ENCODE data around the gene C1orf159. TPM values are rescaled to one million over a fixed set of nuclear protein-coding genes. Genes with fewer than 3 reads are reported as not detected.
"Not testable (repeated sequence)": the region's sequence is repeated elsewhere in the genome, so short reads cannot be mapped to it uniquely, and the experiment has no call there.

Gene C1orf159
- total RNA-seq, 1 donor from 2014 or later: 30.0 TPM

DNA sequence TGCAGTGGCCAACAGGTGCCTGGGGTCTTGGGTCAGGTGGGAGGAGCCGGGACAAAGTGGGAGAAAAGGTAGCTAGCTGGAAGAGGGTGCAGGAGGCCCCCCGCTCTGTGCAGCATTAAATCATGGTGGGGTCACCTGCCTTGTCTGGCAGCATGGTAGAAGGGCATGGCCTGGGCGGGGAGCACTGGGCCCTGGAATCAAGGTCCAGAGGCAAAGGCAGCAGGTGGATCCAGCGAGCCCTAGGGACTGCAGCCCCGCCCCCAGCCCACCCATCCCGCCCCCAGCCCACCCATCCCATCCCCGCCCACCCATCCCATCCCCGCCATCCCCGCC lies 41.1 kb upstream of the C1orf159 start:
- H3K9me3 Mint-ChIP-seq: peaks cover 26% of the 10 kb centered on the region
- no peaks in the 10 kb centered on the region for H3K27me3 Mint-ChIP-seq (ENCODE audit: insufficient read depth)
- DNase-seq (ENCODE audit: low spot score): no peak
- H3K4me3 Mint-ChIP-seq: peak overlapping the region; percentile 59
- H3K36me3 Mint-ChIP-seq (ENCODE audit: low read depth): peaks cover 7% of the 10 kb centered on the region
- no peak overlapping the region for H3K27ac Mint-ChIP-seq
- H3K4me1 Mint-ChIP-seq (ENCODE audit: low read depth): peaks cover 5% of the 10 kb centered on the region
- intact Hi-C loops (cut with micrococcal nuclease): loop anchor here (1.0 kb wide), 2 partner anchors 13 to 51 kb away; no protein-coding TSS in a partner anchor

DNA sequence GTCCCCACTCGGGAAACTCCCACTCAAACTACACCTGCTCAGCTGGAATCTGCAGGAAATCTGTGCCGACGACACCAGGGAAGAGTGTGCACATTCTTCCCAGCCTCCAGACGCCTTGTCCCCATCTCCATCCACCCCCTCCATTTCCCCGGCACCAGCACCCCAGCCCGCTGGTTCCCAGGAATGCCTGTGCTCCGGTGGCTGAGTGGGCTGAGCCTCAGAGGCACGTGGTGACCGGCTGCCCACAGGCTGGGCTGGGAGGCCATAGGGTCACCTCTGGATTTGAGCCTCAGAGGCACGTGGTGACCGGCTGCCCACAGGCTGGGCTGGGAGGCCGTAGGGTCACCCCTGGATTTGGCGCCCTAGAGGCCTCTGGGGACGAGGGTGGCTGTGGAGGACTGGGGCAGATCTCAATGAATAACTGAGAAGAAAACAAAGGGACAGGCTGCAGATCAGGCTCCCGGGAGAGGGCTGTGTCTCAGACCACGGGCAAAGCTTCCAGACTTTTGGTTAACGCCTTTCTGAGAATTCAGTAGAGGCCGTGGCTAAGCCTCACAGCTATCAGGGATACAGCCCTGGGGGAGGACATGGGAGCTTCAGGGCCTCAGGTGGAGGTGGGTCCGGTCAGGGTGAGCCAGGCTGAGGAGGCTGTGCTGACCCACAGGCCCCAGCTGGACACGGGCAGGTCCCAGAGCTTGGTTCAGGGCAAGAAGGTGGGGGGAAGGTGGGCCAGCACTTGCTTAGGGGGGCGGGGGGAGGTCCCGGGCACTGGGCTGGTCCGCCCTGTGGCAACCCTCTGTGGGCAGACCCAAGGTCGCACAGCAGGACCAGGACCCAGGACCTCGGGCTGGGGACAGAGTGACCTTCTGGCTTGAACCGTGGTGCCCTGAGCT lies 40.5 kb upstream of the C1orf159 start:
- Mint-ChIP-seq H3K36me3 (ENCODE audit: low read depth) (peaks cover 7% of the 10 kb centered on the region), H3K27ac (peak overlapping the region; percentile 74), H3K9me3 (peaks cover 26% of the 10 kb centered on the region), H3K27me3 (ENCODE audit: insufficient read depth) (no peaks in the 10 kb centered on the region), H3K4me3 (peak overlapping the region; percentile 60), H3K4me1 (ENCODE audit: low read depth) (peaks cover 5% of the 10 kb centered on the region)
- intact Hi-C loops (cut with micrococcal nuclease): loop anchor here (1.0 kb wide), 2 partner anchors 12 to 52 kb away; no protein-coding TSS in a partner anchor
- DNase-seq (ENCODE audit: low spot score): no peak

DNA sequence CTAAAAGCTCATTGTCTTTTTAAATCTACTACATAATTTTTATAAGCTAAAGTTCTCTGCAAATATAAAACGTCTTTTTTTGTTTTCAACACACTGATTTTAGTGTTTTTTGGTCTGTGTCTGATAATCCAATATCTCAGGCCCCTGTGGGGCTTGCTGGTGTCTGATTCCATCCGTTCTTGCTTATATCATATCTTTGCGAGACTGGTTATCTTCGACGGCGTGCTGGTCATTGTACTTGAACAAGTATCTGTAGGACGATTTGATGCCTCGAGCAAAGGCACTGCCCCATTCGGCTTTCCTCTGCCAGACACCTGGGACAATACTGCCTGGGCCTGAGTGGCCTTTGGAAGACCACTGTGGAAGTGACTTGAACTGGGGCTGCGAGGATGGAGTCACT lies 39.4 kb upstream of the C1orf159 start:
- no peaks in the 10 kb centered on the region for H3K27me3 Mint-ChIP-seq (ENCODE audit: insufficient read depth)
- H3K4me3 Mint-ChIP-seq: no peak overlapping the region
- intact Hi-C loops (cut with micrococcal nuclease): no loop called here
- H3K27ac Mint-ChIP-seq: peak overlapping the region; percentile 3
- H3K9me3 Mint-ChIP-seq: peaks cover 26% of the 10 kb centered on the region
- DNase-seq (ENCODE audit: low spot score): no peak
- peaks cover 5% of the 10 kb centered on the region for H3K4me1 Mint-ChIP-seq (ENCODE audit: low read depth)
- H3K36me3 Mint-ChIP-seq (ENCODE audit: low read depth): peaks cover 7% of the 10 kb centered on the region

DNA sequence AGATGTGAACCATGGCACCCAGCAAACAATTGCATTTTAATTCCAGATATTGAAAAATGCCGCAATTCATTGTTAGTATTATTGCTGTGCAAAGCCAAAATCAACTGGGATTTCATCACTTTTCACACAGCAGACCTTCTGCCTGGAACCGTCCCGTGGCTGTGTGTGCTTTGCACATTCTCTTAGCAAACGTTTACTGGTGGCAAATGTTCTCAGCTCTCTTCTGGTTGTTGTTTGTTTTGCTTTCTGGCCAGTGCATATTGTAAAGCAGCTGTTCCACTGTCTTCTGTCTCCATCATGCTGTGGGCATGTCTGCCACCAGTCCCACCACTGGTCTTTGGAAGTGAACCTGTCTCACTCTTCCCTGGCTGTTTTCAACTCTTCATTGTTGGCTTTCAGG lies 38.0 kb upstream of the C1orf159 start:
- no peaks in the 10 kb centered on the region for H3K27me3 Mint-ChIP-seq (ENCODE audit: insufficient read depth)
- H3K27ac Mint-ChIP-seq: no peak overlapping the region
- H3K36me3 Mint-ChIP-seq (ENCODE audit: low read depth): peaks cover 7% of the 10 kb centered on the region
- intact Hi-C loops (cut with micrococcal nuclease): no loop called here
- H3K4me3 Mint-ChIP-seq: no peak overlapping the region
- no peak for DNase-seq (ENCODE audit: low spot score)
- peaks cover 26% of the 10 kb centered on the region for H3K9me3 Mint-ChIP-seq
- H3K4me1 Mint-ChIP-seq (ENCODE audit: low read depth): peaks cover 5% of the 10 kb centered on the region

DNA sequence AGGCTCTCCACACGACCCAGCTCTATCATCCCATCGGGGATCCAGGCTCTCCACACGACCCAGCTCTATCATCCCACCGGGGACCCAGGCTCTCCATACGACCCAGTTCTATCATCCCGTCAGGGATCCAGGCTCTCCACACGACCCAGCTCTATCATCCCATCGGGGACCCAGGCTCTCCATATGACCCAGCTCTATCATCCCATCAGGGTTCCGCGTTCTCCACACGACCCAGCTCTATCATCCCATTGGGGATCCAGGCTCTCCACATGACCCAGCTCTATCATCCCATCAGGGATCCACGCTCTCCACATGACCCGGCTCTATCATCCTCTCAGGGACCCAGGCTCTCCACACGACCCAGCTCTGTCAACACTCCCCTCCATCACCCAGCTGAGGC lies 37.3 kb upstream of the C1orf159 start:
- H3K4me1 Mint-ChIP-seq (ENCODE audit: low read depth); H3K4me3 Mint-ChIP-seq; DNase-seq (ENCODE audit: low spot score); intact Hi-C loops (cut with micrococcal nuclease); H3K36me3 Mint-ChIP-seq (ENCODE audit: low read depth); H3K27me3 Mint-ChIP-seq (ENCODE audit: insufficient read depth): not testable (repeated sequence)
- H3K9me3 Mint-ChIP-seq: peaks cover 26% of the 10 kb centered on the region
- peak overlapping the region; percentile 55 for H3K27ac Mint-ChIP-seq

DNA sequence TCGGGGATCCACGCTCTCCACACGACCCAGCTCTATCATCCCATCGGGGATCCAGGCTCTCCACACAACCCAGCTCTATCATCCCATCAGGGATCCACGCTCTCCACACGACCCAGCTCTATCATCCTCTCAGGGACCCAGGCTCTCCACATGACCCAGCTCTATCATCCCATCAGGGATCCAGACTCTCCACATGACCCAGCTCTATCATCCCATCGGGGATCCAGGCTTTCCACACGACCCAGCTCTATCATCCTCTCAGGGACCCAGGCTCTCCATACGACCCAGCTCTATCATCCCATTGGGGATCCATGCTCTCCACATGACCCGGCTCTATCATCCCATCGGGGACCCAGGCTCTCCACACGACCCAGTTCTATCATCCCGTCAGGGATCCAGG lies 36.5 kb upstream of the C1orf159 start:
- Mint-ChIP-seq H3K9me3 (peaks cover 26% of the 10 kb centered on the region), H3K27ac (peak overlapping the region; percentile 55)
- H3K4me3 Mint-ChIP-seq; intact Hi-C loops (cut with micrococcal nuclease); H3K27me3 Mint-ChIP-seq (ENCODE audit: insufficient read depth); DNase-seq (ENCODE audit: low spot score); H3K36me3 Mint-ChIP-seq (ENCODE audit: low read depth); H3K4me1 Mint-ChIP-seq (ENCODE audit: low read depth): not testable (repeated sequence)

DNA sequence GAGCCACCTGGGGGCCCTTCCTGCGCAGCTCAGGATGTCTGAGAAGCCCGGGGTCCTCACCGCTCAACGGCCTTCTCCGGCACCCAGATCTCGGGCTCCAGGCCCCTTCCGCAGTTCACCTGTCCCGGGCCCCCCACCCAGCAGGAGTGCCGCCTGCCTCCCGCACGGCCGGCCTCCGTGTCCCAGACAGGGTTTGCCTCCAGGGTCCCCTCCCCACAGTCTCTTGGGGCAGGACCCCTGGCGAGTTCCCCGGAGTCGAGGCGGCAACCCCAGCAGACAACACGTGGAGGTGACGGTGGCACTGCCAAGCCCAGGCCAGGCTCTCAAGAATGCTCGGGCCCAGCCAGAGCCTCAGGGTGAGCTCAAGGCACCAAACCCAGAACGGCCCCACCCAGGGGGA lies 35.4 kb upstream of the C1orf159 start:
- Mint-ChIP-seq H3K4me1 (ENCODE audit: low read depth) (peaks cover 5% of the 10 kb centered on the region), H3K27me3 (ENCODE audit: insufficient read depth) (no peaks in the 10 kb centered on the region), H3K4me3 (no peak overlapping the region), H3K9me3 (peaks cover 26% of the 10 kb centered on the region), H3K36me3 (ENCODE audit: low read depth) (peaks cover 7% of the 10 kb centered on the region), H3K27ac (no peak overlapping the region)
- DNase-seq (ENCODE audit: low spot score): no peak
- intact Hi-C loops (cut with micrococcal nuclease): no loop called here

DNA sequence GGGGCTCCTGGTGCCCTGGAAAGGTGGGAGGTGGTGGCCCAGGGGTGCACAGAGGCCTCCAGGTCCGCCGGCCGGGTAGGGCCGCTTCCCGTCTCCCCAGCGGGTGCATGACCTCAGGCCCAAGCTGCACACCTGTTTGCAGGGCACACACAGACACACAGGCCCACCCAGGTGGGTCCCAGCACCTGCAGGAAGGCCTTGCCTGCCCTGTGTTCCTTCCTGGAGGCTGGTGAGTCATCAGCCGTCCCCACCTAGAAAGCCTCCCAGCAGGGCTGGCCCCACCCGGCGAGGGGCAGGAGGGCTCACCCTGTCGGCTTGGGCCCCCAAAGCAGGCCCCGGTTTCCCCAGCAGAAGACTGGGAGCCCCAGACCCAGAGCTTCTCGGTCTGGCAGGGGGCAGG lies 34.2 kb upstream of the C1orf159 start:
- intact Hi-C loops (cut with micrococcal nuclease): no loop called here
- Mint-ChIP-seq H3K9me3 (peaks cover 22% of the 10 kb centered on the region), H3K27me3 (ENCODE audit: insufficient read depth) (no peaks in the 10 kb centered on the region), H3K27ac (no peak overlapping the region), H3K4me3 (no peak overlapping the region), H3K4me1 (ENCODE audit: low read depth) (peaks cover 5% of the 10 kb centered on the region), H3K36me3 (ENCODE audit: low read depth) (peaks cover 7% of the 10 kb centered on the region)
- no peak for DNase-seq (ENCODE audit: low spot score)

DNA sequence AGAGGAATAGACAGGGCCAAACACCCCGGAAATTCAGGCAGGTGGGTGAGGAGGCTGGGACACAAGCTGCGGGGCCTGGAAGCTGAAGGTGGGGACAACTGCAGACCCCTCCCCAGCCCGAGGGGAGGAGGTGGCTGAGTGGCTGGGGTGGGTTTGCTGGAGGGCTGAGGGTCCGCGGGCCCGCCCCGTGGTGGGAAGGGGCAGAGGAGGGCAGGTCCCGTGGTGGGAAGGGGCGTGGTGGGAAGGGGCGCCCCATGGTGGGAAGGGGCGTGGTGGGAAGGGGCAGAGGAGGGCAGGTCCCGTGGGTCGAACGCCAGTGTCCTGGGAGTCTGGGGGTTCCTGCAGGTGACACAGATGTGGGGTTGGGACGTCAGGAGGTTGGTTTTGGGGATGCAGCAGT lies 33.5 kb upstream of the C1orf159 start:
- H3K9me3 Mint-ChIP-seq: peaks cover 22% of the 10 kb centered on the region
- H3K4me3 Mint-ChIP-seq: no peak overlapping the region
- DNase-seq (ENCODE audit: low spot score): no peak
- intact Hi-C loops (cut with micrococcal nuclease): no loop called here
- H3K27me3 Mint-ChIP-seq (ENCODE audit: insufficient read depth): no peaks in the 10 kb centered on the region
- H3K36me3 Mint-ChIP-seq (ENCODE audit: low read depth): peaks cover 7% of the 10 kb centered on the region
- peaks cover 5% of the 10 kb centered on the region for H3K4me1 Mint-ChIP-seq (ENCODE audit: low read depth)
- no peak overlapping the region for H3K27ac Mint-ChIP-seq

DNA sequence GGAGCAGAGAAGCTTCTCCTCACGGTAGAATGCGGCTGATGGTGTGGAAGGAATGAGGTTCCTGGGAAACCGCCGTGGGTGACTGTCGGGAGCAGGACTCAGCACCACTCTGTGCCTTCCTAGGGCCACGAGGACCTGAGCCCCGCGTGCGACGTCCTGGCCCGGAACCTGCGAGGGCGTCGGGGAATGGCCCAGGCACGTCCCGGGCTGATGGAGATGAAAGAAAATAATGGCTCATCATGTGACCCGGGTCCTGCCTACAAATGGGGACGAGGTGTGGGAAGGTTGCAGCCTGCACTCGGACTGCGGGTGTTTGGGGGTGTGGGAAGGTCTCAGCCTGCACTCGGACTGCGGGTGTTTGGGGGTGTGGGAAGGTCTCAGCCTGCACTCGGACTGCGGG lies 32.7 kb upstream of the C1orf159 start:
- Mint-ChIP-seq H3K36me3 (ENCODE audit: low read depth) (peaks cover 7% of the 10 kb centered on the region), H3K4me3 (no peak overlapping the region), H3K4me1 (ENCODE audit: low read depth) (no peaks in the 10 kb centered on the region), H3K9me3 (peaks cover 15% of the 10 kb centered on the region), H3K27me3 (ENCODE audit: insufficient read depth) (no peaks in the 10 kb centered on the region), H3K27ac (no peak overlapping the region)
- intact Hi-C loops (cut with micrococcal nuclease): no loop called here
- no peak for DNase-seq (ENCODE audit: low spot score)

DNA sequence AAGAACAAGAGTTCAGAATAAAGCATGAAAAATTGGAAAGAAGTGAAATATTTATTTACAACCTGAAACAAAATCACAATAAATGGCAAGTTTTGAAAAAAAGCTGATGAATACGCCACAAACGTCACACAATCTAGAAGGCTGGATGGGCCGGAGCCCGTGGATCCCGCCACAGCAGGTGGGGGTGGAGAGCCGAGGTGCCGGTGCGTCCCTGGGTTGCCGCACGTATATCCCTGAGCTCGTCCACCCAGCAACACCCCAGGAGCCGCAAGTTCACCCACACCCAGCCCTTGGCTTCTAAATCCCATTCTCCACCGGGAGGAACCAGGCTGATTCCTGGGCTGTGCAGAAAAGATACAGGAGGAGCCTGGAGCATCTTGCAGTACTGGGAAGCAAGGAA lies 32.2 kb upstream of the C1orf159 start:
- Mint-ChIP-seq H3K36me3 (ENCODE audit: low read depth) (peaks cover 6% of the 10 kb centered on the region), H3K27me3 (ENCODE audit: insufficient read depth) (no peaks in the 10 kb centered on the region), H3K9me3 (peaks cover 10% of the 10 kb centered on the region), H3K27ac (no peak overlapping the region), H3K4me1 (ENCODE audit: low read depth) (no peaks in the 10 kb centered on the region), H3K4me3 (no peak overlapping the region)
- intact Hi-C loops (cut with micrococcal nuclease): no loop called here
- no peak for DNase-seq (ENCODE audit: low spot score)

DNA sequence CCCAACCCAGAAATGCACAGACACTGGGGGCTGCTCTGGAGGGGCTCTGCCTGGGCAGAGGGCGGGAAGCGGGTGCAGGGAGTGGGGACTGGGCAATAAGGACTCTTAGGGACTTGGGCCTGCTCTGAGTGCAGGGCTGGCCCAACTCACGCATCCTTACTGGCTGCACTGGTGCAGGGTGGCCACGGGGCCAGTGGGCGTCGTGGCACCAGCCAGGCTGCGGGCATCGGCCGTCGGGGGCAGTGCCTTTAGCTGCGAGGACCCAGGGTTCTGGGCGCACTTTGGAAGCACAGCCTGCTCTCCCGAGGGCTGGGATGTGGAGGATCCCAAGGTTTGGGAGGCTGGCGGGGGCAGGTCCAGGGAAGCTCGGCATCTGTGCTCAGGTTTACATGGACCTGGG lies 30.7 kb upstream of the C1orf159 start:
- Mint-ChIP-seq H3K4me1 (ENCODE audit: low read depth) (peaks cover 9% of the 10 kb centered on the region), H3K4me3 (no peak overlapping the region), H3K36me3 (ENCODE audit: low read depth) (no peaks in the 10 kb centered on the region), H3K27me3 (ENCODE audit: insufficient read depth) (no peaks in the 10 kb centered on the region), H3K9me3 (no peaks in the 10 kb centered on the region), H3K27ac (no peak overlapping the region)
- intact Hi-C loops (cut with micrococcal nuclease): no loop called here
- DNase-seq (ENCODE audit: low spot score): no peak

DNA sequence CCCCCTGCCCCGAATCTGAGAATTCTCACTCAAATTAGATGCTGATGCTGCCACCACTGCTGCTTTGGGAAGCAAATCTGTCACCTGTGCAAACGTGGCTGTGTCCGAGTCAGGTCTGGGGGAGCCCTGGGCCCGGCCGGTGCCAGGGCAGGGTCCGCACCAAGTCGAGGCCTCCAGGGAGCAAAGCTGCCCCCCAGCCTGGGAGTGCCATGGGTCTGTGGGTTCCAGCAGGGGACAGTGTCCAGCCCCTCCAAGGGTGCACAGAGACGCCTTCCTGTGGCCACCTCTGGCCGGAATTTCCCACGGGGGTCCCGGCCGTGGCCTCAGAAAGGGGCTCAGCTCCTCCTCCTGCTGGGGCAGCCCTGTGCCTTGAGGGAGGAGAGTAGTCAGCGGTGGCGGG lies 30.1 kb upstream of the C1orf159 start:
- no peaks in the 10 kb centered on the region for H3K9me3 Mint-ChIP-seq
- peaks cover 9% of the 10 kb centered on the region for H3K4me1 Mint-ChIP-seq (ENCODE audit: low read depth)
- H3K4me3 Mint-ChIP-seq: no peak overlapping the region
- H3K36me3 Mint-ChIP-seq (ENCODE audit: low read depth): no peaks in the 10 kb centered on the region
- H3K27ac Mint-ChIP-seq: no peak overlapping the region
- intact Hi-C loops (cut with micrococcal nuclease): no loop called here
- no peaks in the 10 kb centered on the region for H3K27me3 Mint-ChIP-seq (ENCODE audit: insufficient read depth)
- DNase-seq (ENCODE audit: low spot score): no peak

DNA sequence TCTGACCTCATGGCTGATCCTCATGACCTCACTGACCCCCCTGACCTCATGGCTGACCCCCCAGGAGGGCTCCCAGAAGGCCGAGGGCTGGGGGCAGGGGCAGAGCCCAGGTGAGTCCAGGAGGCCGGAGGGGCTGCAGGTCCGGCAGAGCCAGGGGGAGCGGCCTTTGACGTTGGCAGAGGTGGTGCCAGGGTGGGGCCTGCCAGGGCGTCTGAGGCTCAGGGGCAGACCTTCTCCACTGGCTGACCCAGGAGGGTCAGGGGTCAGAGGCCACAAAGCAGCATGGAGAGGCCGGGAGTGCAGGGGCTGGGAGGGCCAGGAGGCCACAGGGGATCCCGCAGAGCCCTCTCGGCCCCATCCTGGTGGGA lies 29.6 kb upstream of the C1orf159 start:
- intact Hi-C loops (cut with micrococcal nuclease): no loop called here
- H3K4me1 Mint-ChIP-seq (ENCODE audit: low read depth): peaks cover 9% of the 10 kb centered on the region
- DNase-seq (ENCODE audit: low spot score): no peak
- H3K36me3 Mint-ChIP-seq (ENCODE audit: low read depth): no peaks in the 10 kb centered on the region
- peak overlapping the region; percentile 87 for H3K27ac Mint-ChIP-seq
- H3K9me3 Mint-ChIP-seq: no peaks in the 10 kb centered on the region
- H3K27me3 Mint-ChIP-seq (ENCODE audit: insufficient read depth): no peaks in the 10 kb centered on the region
- no peak overlapping the region for H3K4me3 Mint-ChIP-seq
